H9 (cell line): Measurements from ENCODE around the gene ANK2. TPM values are rescaled to one million over a fixed set of nuclear protein-coding genes. Genes with fewer than 3 reads are reported as not detected.

ENCODE experiments used
- DNase-seq: peaks from one replicate; pipeline ENCODE4 v3.0.0-alpha.2; 2017
- H2AFZ ChIP-seq: one replicate; pipeline ENCODE4 v1.6.1; 2013; ENCODE audit warnings: mild to moderate bottlenecking, low read length, control low read depth, moderate library complexity
- H2AK5ac ChIP-seq: 2 replicates; pipeline ENCODE4 v1.6.1; 2013; ENCODE audit warnings: low read length, control low read depth, mixed read lengths; ENCODE audit not compliant: insufficient read length
- H2BK120ac ChIP-seq: one replicate; pipeline ENCODE4 v1.6.1; 2013; ENCODE audit warnings: low read depth, mild to moderate bottlenecking, low read length, control low read depth, inconsistent platforms; ENCODE audit not compliant: poor library complexity, severe bottlenecking
- H2BK12ac ChIP-seq: 2 replicates; pipeline ENCODE4 v1.6.1; 2013; ENCODE audit warnings: low read length, control low read depth, mixed read lengths, low read depth; ENCODE audit not compliant: insufficient read length
- H2BK15ac ChIP-seq: 2 replicates; pipeline ENCODE4 v1.6.1; 2013; ENCODE audit warnings: low read depth, low read length, control low read depth
- H2BK20ac ChIP-seq: one replicate; pipeline ENCODE4 v1.6.1; 2013; ENCODE audit warnings: low read depth, mild to moderate bottlenecking, low read length, control low read depth, inconsistent platforms; ENCODE audit not compliant: poor library complexity, severe bottlenecking
- H2BK5ac ChIP-seq: 2 replicates; pipeline ENCODE4 v1.6.1; 2013; ENCODE audit warnings: low read length, control low read depth, mixed read lengths; ENCODE audit not compliant: insufficient read length
- H3K14ac ChIP-seq: 2 replicates; pipeline ENCODE4 v1.6.1; 2013; ENCODE audit warnings: low read length, control low read depth; ENCODE audit not compliant: insufficient read depth
- H3K18ac ChIP-seq: 2 replicates; pipeline ENCODE4 v1.6.1; 2013; ENCODE audit warnings: low read depth, mild to moderate bottlenecking, mixed read lengths, low read length, control low read depth; ENCODE audit not compliant: insufficient read length
- H3K23ac ChIP-seq: 2 replicates; pipeline ENCODE4 v1.6.1; 2013; ENCODE audit warnings: low read length, control low read depth, mixed read lengths, low read depth; ENCODE audit not compliant: insufficient read length
- H3K23me2 ChIP-seq: 2 replicates; pipeline ENCODE4 v1.6.1; 2013; ENCODE audit warnings: low read depth, mild to moderate bottlenecking, mixed read lengths, low read length, control low read depth; ENCODE audit not compliant: insufficient read length, poor library complexity, severe bottlenecking
- H3K27ac ChIP-seq: 2 replicates; pipeline ENCODE4 v1.5.1; 2013; ENCODE audit warnings: low read length, control low read depth, mixed read lengths, low read depth; ENCODE audit not compliant: insufficient read length
- H3K27me3 ChIP-seq: 2 replicates; pipeline ENCODE4 v1.6.1; 2013; ENCODE audit warnings: low read length, control low read depth, inconsistent platforms; ENCODE audit not compliant: insufficient read depth
- H3K4ac ChIP-seq: 2 replicates; pipeline ENCODE4 v1.6.1; 2013; ENCODE audit warnings: low read depth, mild to moderate bottlenecking, control low read depth, inconsistent platforms, low read length, moderate library complexity
- H3K4me1 ChIP-seq: 2 replicates; pipeline ENCODE4 v1.6.1; 2013; ENCODE audit warnings: low read length, control low read depth, inconsistent platforms; ENCODE audit not compliant: insufficient read depth
- H3K4me2 ChIP-seq: 2 replicates; pipeline ENCODE4 v1.6.1; 2013; ENCODE audit warnings: low read length, control low read depth, mixed read lengths; ENCODE audit not compliant: insufficient read length, insufficient read depth
- H3K56ac ChIP-seq: 2 replicates; pipeline ENCODE4 v1.6.1; 2013; ENCODE audit warnings: low read depth, mild to moderate bottlenecking, mixed read lengths, low read length, control low read depth; ENCODE audit not compliant: insufficient read length
- H3K79me1 ChIP-seq: 2 replicates; pipeline ENCODE4 v1.6.1; 2013; ENCODE audit warnings: low read depth, mild to moderate bottlenecking, moderate library complexity, low read length, control low read depth, inconsistent platforms; ENCODE audit not compliant: insufficient read depth, poor library complexity, severe bottlenecking
- H3K79me2 ChIP-seq: 2 replicates; pipeline ENCODE4 v1.6.1; 2013; ENCODE audit warnings: low read length, control low read depth, inconsistent platforms; ENCODE audit not compliant: insufficient read depth
- H3K9ac ChIP-seq: 2 replicates; pipeline ENCODE4 v1.6.1; 2013; ENCODE audit warnings: low read length, control low read depth, mixed read lengths; ENCODE audit not compliant: insufficient read length; ENCODE audit errors: extremely low read depth
- H3K9me3 ChIP-seq: one replicate; pipeline ENCODE4 v1.6.1; 2013; ENCODE audit warnings: low read depth, low read length, inconsistent platforms; ENCODE audit not compliant: control insufficient read depth
- H3T11ph ChIP-seq: one replicate; pipeline ENCODE4 v1.6.1; 2013; ENCODE audit warnings: mild to moderate bottlenecking, low read length, control low read depth, inconsistent platforms
- H4K20me1 ChIP-seq: one replicate; pipeline ENCODE4 v1.6.1; 2013; ENCODE audit not compliant: control insufficient read depth, insufficient read length, insufficient read depth
- H4K5ac ChIP-seq: 2 replicates; pipeline ENCODE4 v1.6.1; 2013; ENCODE audit warnings: low read depth, mild to moderate bottlenecking, mixed read lengths, low read length, control low read depth; ENCODE audit not compliant: insufficient read length
- H4K8ac ChIP-seq: replicated peaks from 2 replicates; pipeline ENCODE4 v1.6.1; 2013; ENCODE audit warnings: low read length, control low read depth, mixed read lengths, low read depth; ENCODE audit not compliant: insufficient read length
- H4K91ac ChIP-seq: 2 replicates; pipeline ENCODE4 v1.6.1; 2013; ENCODE audit warnings: low read depth, mild to moderate bottlenecking, moderate library complexity, mixed read lengths, low read length, control low read depth; ENCODE audit not compliant: insufficient read length
- H3K27ac Mint-ChIP-seq, 3 experiments: 2 replicates in 2 of 3; 3 replicates in 1 of 3; pipeline ENCODE4 v1.8.0; 2020 to 2021; ENCODE audit warnings: mixed read lengths in 3 of 3, mild to moderate bottlenecking in 1 of 3, moderate library complexity in 1 of 3
- H3K27me3 Mint-ChIP-seq: 2 replicates; pipeline ENCODE4 v1.8.0; 2021; ENCODE audit warnings: low read depth, mild to moderate bottlenecking, moderate library complexity, mixed read lengths
- H3K36me3 Mint-ChIP-seq, 3 experiments: 2 replicates in 2 of 3; 3 replicates in 1 of 3; pipeline ENCODE4 v1.8.0; 2020 to 2021; ENCODE audit warnings: low read depth in 3 of 3, mixed read lengths in 3 of 3; ENCODE audit not compliant: insufficient read depth in 1 of 3
- H3K4me1 Mint-ChIP-seq, 2 experiments: 2 replicates each; pipeline ENCODE4 v1.8.0; 2020; ENCODE audit warnings: mixed read lengths in 2 of 2
- H3K4me3 Mint-ChIP-seq, 2 experiments: 2 replicates in 1 of 2; 3 replicates in 1 of 2; pipeline ENCODE4 v1.8.0; 2020 to 2021; ENCODE audit warnings: mild to moderate bottlenecking in 2 of 2, mixed read lengths in 2 of 2, moderate library complexity in 1 of 2
- H3K9me3 Mint-ChIP-seq, 2 experiments: 2 replicates in 1 of 2; 3 replicates in 1 of 2; pipeline ENCODE4 v1.8.0; 2020; ENCODE audit warnings: mild to moderate bottlenecking in 2 of 2, mixed read lengths in 2 of 2, moderate library complexity in 1 of 2
- WGBS: extraction: QIAGEN DNeasy Blood & Tissue Kit; methylation state at CpG from one replicate; pipeline ENCODE4 v1.1.7; 2013; ENCODE audit warnings: missing lambda C conversion rate, low lambda C conversion rate, mixed read lengths; ENCODE audit not compliant: insufficient read length; ENCODE audit errors: extremely low coverage; 5-methylcytosine and 5-hydroxymethylcytosine counted together
- total RNA-seq: library from RNA; stranded (reverse); gene quantifications from 2 replicates; pipeline ENCODE4 v1.2.1, GENCODE V29; 2021
- TF ChIP-seq, protein P1 (sequence below): fragments of 200-600 bp; sonication (generic); conservative IDR thresholded peaks from 3 replicates; pipeline ENCODE4 v1.8.0; 2021; ENCODE audit warnings: antibody characterized with exemption, mild to moderate bottlenecking

ANK2 gene
- total RNA-seq, 1 experiment from 2014 or later: 36.8 TPM

DNA sequence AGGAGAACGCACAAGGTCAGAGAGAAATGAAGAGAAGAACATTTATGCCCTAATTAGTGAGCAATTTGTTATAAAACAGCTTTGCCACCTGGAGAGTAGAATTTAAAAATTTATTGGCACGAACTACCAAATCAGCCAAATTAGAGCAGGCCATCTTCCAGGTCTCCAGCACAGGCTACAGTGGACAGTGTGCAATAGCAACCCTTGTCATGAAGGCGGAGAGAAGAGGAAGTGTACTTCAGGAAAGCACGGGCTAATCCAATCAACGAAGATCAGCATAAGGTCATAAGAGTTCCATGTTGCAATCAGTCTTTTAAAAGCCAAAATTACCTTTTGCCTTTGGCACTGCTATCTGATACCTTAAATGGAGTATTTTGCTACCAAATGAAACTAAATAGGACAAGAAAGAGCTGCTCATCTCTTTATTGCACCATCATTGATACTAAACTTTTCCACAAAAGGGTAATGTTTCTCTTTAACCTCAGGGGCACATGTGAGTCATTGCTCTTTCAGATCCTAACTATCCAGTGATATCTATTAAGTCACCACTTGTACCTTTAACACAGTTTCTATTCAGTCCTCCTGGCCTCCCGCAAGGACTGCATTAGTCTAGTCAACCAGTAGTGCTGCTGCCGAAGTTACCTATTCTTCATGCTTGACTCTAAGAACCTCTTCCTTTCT, 19.9 kb downstream of the ANK2 start:
- DNase-seq: no peak
- H4K20me1 ChIP-seq: no peaks in the 10 kb centered on the region
- no peak overlapping the region for H2BK5ac ChIP-seq
- H3K9ac ChIP-seq: no peak overlapping the region
- no peaks in the 10 kb centered on the region for H3K79me2 ChIP-seq
- no CpG with 5 or more reads among the region's 7 CpGs for WGBS
- H4K8ac ChIP-seq: no peak overlapping the region
- H2BK12ac ChIP-seq: no peak overlapping the region
- Mint-ChIP-seq H3K4me3 (no peak overlapping the region), H3K27ac (no peak overlapping the region; a peak in 1 of 7 replicates), H3K36me3 (peaks cover 0 to 14% (median 9%) of the 10 kb centered on the region in 3 experiments; a peak in 2 of 7 replicates), H3K4me1 (peaks cover 30 to 36% of the 10 kb centered on the region in 2 experiments), H3K9me3 (no peaks in the 10 kb centered on the region), H3K27me3 (no peaks in the 10 kb centered on the region)
- no peak overlapping the region for H3K4ac ChIP-seq
- H2AK5ac ChIP-seq: no peak overlapping the region
- H3K18ac ChIP-seq: no peak overlapping the region
- H3K14ac ChIP-seq: no peak overlapping the region
- H2BK15ac ChIP-seq: no peak overlapping the region
- H3K27me3 ChIP-seq: no peaks in the 10 kb centered on the region; the same call in 1 of the 2 replicates
- no peak overlapping the region for H3K4me2 ChIP-seq
- H4K5ac ChIP-seq: no peak overlapping the region
- no peak overlapping the region for H3K27ac ChIP-seq
- no peak overlapping the region for H3T11ph ChIP-seq
- no peak overlapping the region for H2AFZ ChIP-seq
- H3K9me3 ChIP-seq: no peaks in the 10 kb centered on the region
- TF ChIP-seq, protein P1, sequence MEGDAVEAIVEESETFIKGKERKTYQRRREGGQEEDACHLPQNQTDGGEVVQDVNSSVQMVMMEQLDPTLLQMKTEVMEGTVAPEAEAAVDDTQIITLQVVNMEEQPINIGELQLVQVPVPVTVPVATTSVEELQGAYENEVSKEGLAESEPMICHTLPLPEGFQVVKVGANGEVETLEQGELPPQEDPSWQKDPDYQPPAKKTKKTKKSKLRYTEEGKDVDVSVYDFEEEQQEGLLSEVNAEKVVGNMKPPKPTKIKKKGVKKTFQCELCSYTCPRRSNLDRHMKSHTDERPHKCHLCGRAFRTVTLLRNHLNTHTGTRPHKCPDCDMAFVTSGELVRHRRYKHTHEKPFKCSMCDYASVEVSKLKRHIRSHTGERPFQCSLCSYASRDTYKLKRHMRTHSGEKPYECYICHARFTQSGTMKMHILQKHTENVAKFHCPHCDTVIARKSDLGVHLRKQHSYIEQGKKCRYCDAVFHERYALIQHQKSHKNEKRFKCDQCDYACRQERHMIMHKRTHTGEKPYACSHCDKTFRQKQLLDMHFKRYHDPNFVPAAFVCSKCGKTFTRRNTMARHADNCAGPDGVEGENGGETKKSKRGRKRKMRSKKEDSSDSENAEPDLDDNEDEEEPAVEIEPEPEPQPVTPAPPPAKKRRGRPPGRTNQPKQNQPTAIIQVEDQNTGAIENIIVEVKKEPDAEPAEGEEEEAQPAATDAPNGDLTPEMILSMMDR: no peak
- no peak overlapping the region for H3K56ac ChIP-seq
- no peak overlapping the region for H2BK20ac ChIP-seq
- no peak overlapping the region for H4K91ac ChIP-seq
- no peak overlapping the region for H2BK120ac ChIP-seq
- H3K4me1 ChIP-seq: peaks cover 2% of the 10 kb centered on the region; the same call in 1 of the 2 replicates
- no peaks in the 10 kb centered on the region for H3K23me2 ChIP-seq
- no peaks in the 10 kb centered on the region for H3K79me1 ChIP-seq
- H3K23ac ChIP-seq: no peak overlapping the region
